ENCODE data around the gene KLRC3. TPM values are rescaled to one million over a fixed set of nuclear protein-coding genes. Genes with fewer than 3 reads are reported as not detected.
"Not testable (repeated sequence)": the region's sequence is repeated elsewhere in the genome, so short reads cannot be mapped to it uniquely, and the experiment has no call there.

The KLRC3 gene
- total RNA-seq, 1 experiment from 2014 or later, result not detected

DNA sequence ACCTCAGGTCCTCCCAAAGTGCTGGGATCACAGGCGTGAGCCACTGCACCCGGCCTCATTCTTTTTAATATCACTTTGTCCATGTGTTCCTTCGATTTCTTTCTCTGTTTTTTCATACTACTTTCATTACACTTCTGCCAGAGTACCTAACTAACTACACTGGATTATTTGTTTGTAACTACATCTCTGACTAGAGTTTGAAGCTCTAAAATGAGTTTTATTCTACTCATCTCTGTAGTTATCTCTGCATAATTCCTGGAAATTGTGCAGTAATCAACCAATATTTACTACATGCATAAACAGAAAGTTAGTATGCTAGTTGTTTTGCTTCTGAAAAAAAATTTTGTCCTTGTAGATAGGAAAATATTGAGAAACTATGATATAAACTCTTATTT lies 45.8 kb downstream of the KLRC3 start:
- intact Hi-C loops (cut with micrococcal nuclease; ENCODE audit: unreplicated experiment), result no loop called here
- TF ChIP-seq, protein P1, sequence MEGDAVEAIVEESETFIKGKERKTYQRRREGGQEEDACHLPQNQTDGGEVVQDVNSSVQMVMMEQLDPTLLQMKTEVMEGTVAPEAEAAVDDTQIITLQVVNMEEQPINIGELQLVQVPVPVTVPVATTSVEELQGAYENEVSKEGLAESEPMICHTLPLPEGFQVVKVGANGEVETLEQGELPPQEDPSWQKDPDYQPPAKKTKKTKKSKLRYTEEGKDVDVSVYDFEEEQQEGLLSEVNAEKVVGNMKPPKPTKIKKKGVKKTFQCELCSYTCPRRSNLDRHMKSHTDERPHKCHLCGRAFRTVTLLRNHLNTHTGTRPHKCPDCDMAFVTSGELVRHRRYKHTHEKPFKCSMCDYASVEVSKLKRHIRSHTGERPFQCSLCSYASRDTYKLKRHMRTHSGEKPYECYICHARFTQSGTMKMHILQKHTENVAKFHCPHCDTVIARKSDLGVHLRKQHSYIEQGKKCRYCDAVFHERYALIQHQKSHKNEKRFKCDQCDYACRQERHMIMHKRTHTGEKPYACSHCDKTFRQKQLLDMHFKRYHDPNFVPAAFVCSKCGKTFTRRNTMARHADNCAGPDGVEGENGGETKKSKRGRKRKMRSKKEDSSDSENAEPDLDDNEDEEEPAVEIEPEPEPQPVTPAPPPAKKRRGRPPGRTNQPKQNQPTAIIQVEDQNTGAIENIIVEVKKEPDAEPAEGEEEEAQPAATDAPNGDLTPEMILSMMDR (IDR thresholded peaks at IDR 0.05; ENCODE audit: unreplicated experiment), result no peak
- Mint-ChIP-seq H3K4me1 (ENCODE audit: low read depth, unreplicated experiment) (peaks cover 42% of the 10 kb centered on the region), H3K9me3 (ENCODE audit: low read depth, unreplicated experiment) (no peaks in the 10 kb centered on the region), H3K36me3 (ENCODE audit: insufficient read depth, unreplicated experiment) (peaks cover 21% of the 10 kb centered on the region), H3K27ac (ENCODE audit: unreplicated experiment) (no peak overlapping the region), H3K27me3 (ENCODE audit: unreplicated experiment) (no peaks in the 10 kb centered on the region), H3K4me3 (ENCODE audit: low read depth, unreplicated experiment) (no peak overlapping the region)
- CTCF ChIA-PET, result no interaction called here
- no peak for DNase-seq
- BruUV-seq (replicated peaks), result no TSS peak

DNA sequence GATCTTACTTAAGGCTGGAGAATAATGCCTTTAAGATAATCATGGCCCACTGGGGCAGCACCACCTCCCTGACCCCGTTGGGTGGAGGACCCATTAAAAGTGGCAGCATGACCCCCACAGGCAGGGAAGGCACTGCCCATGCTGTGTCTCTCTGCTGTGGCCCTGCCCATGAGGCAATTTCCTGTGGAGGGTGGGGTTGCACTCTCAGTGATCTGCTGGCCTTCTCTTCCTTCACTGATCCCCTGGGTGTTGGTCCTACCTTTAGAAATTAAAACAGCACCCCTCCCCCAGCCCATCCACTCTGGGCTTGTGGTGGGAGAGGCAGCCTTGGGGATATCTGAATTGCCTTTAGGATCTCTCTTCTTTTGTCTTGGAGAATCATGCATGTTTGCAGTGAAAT lies 47.8 kb downstream of the KLRC3 start:
- Mint-ChIP-seq H3K4me1 (ENCODE audit: low read depth, unreplicated experiment) (peaks cover 60% of the 10 kb centered on the region), H3K9me3 (ENCODE audit: low read depth, unreplicated experiment) (no peaks in the 10 kb centered on the region), H3K4me3 (ENCODE audit: low read depth, unreplicated experiment) (peak overlapping the region; percentile 16), H3K27me3 (ENCODE audit: unreplicated experiment) (no peaks in the 10 kb centered on the region), H3K36me3 (ENCODE audit: insufficient read depth, unreplicated experiment) (peaks cover 24% of the 10 kb centered on the region), H3K27ac (ENCODE audit: unreplicated experiment) (peak overlapping the region; percentile 87)
- CTCF ChIA-PET, result no interaction called here
- intact Hi-C loops (cut with micrococcal nuclease; ENCODE audit: unreplicated experiment), result loop anchor here (2.0 kb wide), 1 partner anchor 22 kb away; no protein-coding TSS in a partner anchor
- peak; percentile 60 for DNase-seq
- TF ChIP-seq, protein P1 (IDR thresholded peaks at IDR 0.05; ENCODE audit: unreplicated experiment), result no peak
- BruUV-seq (replicated peaks), result no TSS peak

DNA sequence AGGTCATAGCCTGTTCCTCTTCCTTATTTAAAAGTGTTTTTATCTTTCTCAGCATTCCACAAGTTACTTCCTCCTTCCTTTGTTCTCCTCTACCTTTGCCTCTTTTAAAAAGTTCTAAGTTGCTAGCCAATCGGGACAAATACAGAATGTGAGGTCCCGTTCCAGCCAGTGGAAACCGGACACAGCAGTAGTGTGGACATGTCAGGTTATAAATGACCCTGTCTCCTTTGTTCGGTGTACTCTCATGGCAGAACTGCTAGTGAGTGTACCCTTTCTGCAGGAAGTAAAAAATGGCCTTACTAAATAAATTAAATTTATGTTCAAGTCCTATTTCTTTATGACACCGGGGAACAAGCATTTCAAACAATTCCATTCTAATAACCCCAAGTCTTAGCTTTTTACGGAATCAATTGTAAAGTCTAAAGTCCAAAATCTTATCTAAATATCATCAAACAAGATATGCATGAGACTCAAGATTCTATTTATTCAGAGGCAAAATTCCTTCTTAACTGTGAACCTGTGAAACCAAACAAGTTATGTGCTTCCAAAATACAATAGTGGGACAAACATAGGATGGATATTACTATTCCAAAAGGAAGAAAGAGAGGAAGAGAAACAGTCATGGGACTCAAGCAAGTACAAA lies 48.4 kb downstream of the KLRC3 start:
- H3K4me1 Mint-ChIP-seq (ENCODE audit: low read depth, unreplicated experiment), result peaks cover 60% of the 10 kb centered on the region
- DNase-seq; CTCF ChIA-PET; H3K27me3 Mint-ChIP-seq (ENCODE audit: unreplicated experiment); H3K9me3 Mint-ChIP-seq (ENCODE audit: low read depth, unreplicated experiment); BruUV-seq (replicated peaks): not testable (repeated sequence)
- intact Hi-C loops (cut with micrococcal nuclease; ENCODE audit: unreplicated experiment), result loop anchor here (2.0 kb wide), 1 partner anchor 23 kb away; no protein-coding TSS in a partner anchor
- H3K36me3 Mint-ChIP-seq (ENCODE audit: insufficient read depth, unreplicated experiment), result peaks cover 24% of the 10 kb centered on the region
- peak overlapping the region; percentile 87 for H3K27ac Mint-ChIP-seq (ENCODE audit: unreplicated experiment)
- peak overlapping the region; percentile 16 for H3K4me3 Mint-ChIP-seq (ENCODE audit: low read depth, unreplicated experiment)

DNA sequence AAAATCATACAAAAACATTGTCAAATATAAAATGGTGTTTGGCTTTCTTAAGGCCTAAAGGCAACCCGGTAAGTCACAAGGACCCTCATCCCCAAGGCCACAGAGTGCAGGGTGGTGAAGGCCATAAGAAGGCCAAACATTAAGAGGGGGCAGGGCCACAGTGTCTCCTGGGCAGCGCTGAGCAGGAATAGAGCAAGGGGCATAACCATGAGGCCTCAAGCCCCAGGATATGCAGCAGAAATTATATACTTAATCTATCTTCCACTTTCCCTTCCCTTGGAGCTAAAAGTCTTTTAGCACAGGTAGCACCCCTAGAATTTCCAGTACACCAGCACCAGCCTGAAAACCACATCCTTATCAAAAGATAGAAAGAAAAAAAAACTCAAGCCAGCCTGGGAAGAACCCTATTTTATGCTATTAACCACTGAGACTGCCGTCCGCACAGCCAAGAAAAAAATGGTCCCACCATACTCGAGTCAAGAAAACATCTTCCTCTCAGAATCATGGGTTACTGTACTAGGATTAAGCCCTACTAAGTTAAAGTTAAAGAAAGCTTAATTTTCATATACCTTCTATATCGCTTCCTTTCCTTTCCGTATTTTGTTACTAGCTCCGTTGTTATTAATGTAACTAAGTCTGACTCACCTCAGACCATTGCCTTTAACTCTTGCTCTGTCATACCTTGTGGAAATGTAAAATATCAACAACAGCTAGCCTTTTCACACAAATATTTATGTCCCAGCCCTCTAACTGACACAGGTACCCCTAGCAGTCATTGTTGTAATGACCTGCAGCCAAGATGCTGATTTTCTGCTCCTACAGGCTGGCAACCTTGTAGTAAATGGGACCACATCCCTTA lies 50.6 kb downstream of the KLRC3 start:
- Mint-ChIP-seq H3K4me3 (ENCODE audit: low read depth, unreplicated experiment) (peak overlapping the region; percentile 31), H3K27ac (ENCODE audit: unreplicated experiment) (peak overlapping the region; percentile 87), H3K27me3 (ENCODE audit: unreplicated experiment) (no peaks in the 10 kb centered on the region), H3K4me1 (ENCODE audit: low read depth, unreplicated experiment) (peaks cover 60% of the 10 kb centered on the region), H3K36me3 (ENCODE audit: insufficient read depth, unreplicated experiment) (peaks cover 24% of the 10 kb centered on the region), H3K9me3 (ENCODE audit: low read depth, unreplicated experiment) (no peaks in the 10 kb centered on the region)
- BruUV-seq (replicated peaks), result no TSS peak
- DNase-seq, result no peak
- CTCF ChIA-PET, result no interaction called here
- intact Hi-C loops (cut with micrococcal nuclease; ENCODE audit: unreplicated experiment), result loop anchor here (10.0 kb wide), 2 partner anchors 135 to 305 kb away; partner anchors contain the start of gene STYK1
- TF ChIP-seq, protein P1 (IDR thresholded peaks at IDR 0.05; ENCODE audit: unreplicated experiment), result no peak
